Measurements from ENCODE around the gene LRP1.
A peak's percentile ranks its signal among the peaks of the same experiment; 100 is the strongest.
"Not testable (repeated sequence)": the region's sequence is repeated elsewhere in the genome, so short reads cannot be mapped to it uniquely, and the experiment has no call there.

The LRP1 gene

GRCh38 chr12:57111031-57111734, 17.1 kb upstream of the LRP1 start, which contains the start of gene STAT6:
Gene STAT6, minus strand, starts transcription at chr12:57111362. Its CDS starts 3,084 bp downstream, at chr12:57108278.
- DNase-seq (ENCODE audit: low read depth in 2 of 2), result peak; percentile 69 to 74

- no peak for DNase-seq (ENCODE audit: low read depth in 2 of 2)
Measured at GRCh38 chr12:57112492-57113294, 15.6 kb upstream of the LRP1 start.

GRCh38 chr12:57116580-57117281, 11.6 kb upstream of the LRP1 start:
- DNase-seq (ENCODE audit: low read depth in 2 of 2), result no peak

GRCh38 chr12:57118711-57119271, 9.5 kb upstream of the LRP1 start:
- no peak for DNase-seq (ENCODE audit: low read depth in 2 of 2)

- no peak for DNase-seq (ENCODE audit: low read depth in 2 of 2)
Measured at GRCh38 chr12:57119294-57120085, 8.8 kb upstream of the LRP1 start.

GRCh38 chr12:57120718-57121117, 7.6 kb upstream of the LRP1 start:
- DNase-seq (ENCODE audit: low read depth in 2 of 2), result not testable (repeated sequence)

- DNase-seq (ENCODE audit: low read depth in 2 of 2), result no peak
Measured at GRCh38 chr12:57123813-57124212, 4.5 kb upstream of the LRP1 start.

- DNase-seq (ENCODE audit: low read depth in 2 of 2), result peak; percentile 46 to 53
Measured at GRCh38 chr12:57124261-57124877, 3.9 kb upstream of the LRP1 start.

- DNase-seq (ENCODE audit: low read depth in 2 of 2), result no peak
Measured at GRCh38 chr12:57126061-57126460, 2.2 kb upstream of the LRP1 start.

- DNase-seq (ENCODE audit: low read depth in 2 of 2), result no peak
Measured at GRCh38 chr12:57126561-57126960, 1.7 kb upstream of the LRP1 start.

- DNase-seq (ENCODE audit: low read depth in 2 of 2), result peak in 1 of 2 donors; percentile 48
Measured at GRCh38 chr12:57127101-57127725, 1.1 kb upstream of the LRP1 start.

GRCh38 chr12:57128519-57129247, 400 bp downstream of the LRP1 start:
- no peak for DNase-seq (ENCODE audit: low read depth in 2 of 2)

- DNase-seq (ENCODE audit: low read depth in 2 of 2), result no peak
Measured at GRCh38 chr12:57129321-57129842, 1.1 kb downstream of the LRP1 start.

GRCh38 chr12:57129889-57130288, 1.6 kb downstream of the LRP1 start:
- DNase-seq (ENCODE audit: low read depth in 2 of 2), result no peak

GRCh38 chr12:57130941-57131340, 2.7 kb downstream of the LRP1 start:
- DNase-seq (ENCODE audit: low read depth in 2 of 2), result no peak

- no peak for DNase-seq (ENCODE audit: low read depth in 2 of 2)
Measured at GRCh38 chr12:57131896-57132744, 3.8 kb downstream of the LRP1 start.

- no peak for DNase-seq (ENCODE audit: low read depth in 2 of 2)
Measured at GRCh38 chr12:57133013-57133569, 4.8 kb downstream of the LRP1 start.

GRCh38 chr12:57133916-57134315, 5.6 kb downstream of the LRP1 start:
- no peak for DNase-seq (ENCODE audit: low read depth in 2 of 2)
